ENCODE results near the gene CDK5RAP2. TPM values are rescaled to one million over a fixed set of nuclear protein-coding genes. Genes with fewer than 3 reads are reported as not detected.

The CDK5RAP2 gene
- total and polyA plus RNA-seq, 9 of the 15 experiments (the other 6 are each of a cell fraction or from before 2014, with no cell fraction given) = 19.9 to 68.8 (median 42.2) TPM

- TF ChIP-seq MGA (IDR thresholded peaks at IDR 0.05) (no peak), HBP1 (CRISPR knock-in tag; IDR thresholded peaks at IDR 0.05) (no peak), ARID1B (IDR thresholded peaks at IDR 0.05) (peak; percentile 43), TAL1 (IDR thresholded peaks at IDR 0.05) (peak; percentile 62), SNRNP70 (optimal IDR thresholded peaks at IDR 0.05; ENCODE audit: low read depth, low read length) (no peak), PURB (CRISPR knock-in tag; IDR thresholded peaks at IDR 0.05; ENCODE audit: low read depth) (no peak), JUNB (CRISPR knock-in tag; conservative IDR thresholded peaks at IDR 0.05) (no peak), ZNF311 (CRISPR knock-in tag; IDR thresholded peaks at IDR 0.05) (no peak), PHTF2 (CRISPR knock-in tag; IDR thresholded peaks at IDR 0.05) (no peak)
- TF ChIP-seq, protein P1, sequence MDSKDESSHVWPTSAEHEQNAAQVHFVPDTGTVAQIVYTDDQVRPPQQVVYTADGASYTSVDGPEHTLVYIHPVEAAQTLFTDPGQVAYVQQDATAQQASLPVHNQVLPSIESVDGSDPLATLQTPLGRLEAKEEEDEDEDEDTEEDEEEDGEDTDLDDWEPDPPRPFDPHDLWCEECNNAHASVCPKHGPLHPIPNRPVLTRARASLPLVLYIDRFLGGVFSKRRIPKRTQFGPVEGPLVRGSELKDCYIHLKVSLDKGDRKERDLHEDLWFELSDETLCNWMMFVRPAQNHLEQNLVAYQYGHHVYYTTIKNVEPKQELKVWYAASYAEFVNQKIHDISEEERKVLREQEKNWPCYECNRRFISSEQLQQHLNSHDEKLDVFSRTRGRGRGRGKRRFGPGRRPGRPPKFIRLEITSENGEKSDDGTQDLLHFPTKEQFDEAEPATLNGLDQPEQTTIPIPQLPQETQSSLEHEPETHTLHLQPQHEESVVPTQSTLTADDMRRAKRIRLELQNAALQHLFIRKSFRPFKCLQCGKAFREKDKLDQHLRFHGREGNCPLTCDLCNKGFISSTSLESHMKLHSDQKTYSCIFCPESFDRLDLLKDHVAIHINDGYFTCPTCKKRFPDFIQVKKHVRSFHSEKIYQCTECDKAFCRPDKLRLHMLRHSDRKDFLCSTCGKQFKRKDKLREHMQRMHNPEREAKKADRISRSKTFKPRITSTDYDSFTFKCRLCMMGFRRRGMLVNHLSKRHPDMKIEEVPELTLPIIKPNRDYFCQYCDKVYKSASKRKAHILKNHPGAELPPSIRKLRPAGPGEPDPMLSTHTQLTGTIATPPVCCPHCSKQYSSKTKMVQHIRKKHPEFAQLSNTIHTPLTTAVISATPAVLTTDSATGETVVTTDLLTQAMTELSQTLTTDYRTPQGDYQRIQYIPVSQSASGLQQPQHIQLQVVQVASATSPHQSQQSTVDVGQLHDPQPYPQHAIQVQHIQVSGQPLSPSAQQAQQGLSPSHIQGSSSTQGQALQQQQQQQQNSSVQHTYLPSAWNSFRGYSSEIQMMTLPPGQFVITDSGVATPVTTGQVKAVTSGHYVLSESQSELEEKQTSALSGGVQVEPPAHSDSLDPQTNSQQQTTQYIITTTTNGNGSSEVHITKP (IDR thresholded peaks at IDR 0.05; ENCODE audit: partially characterized antibody) = no peak
Observed at GRCh38 chr9:120564589-120564988, 15.4 kb downstream of the CDK5RAP2 start (continued).

Data from K562 (cell line).